Left lobe of liver (tissue), 2 donors: ENCODE data around the gene RCAN1. TPM values are rescaled to one million over a fixed set of nuclear protein-coding genes. Genes with fewer than 3 reads are reported as not detected.
"Not testable (repeated sequence)": the region's sequence is repeated elsewhere in the genome, so short reads cannot be mapped to it uniquely, and the experiment has no call there.

Source experiments
- ATAC-seq: fragments of 200-7000 bp; cut with Tn5 transposase; one replicate; pipeline ENCODE4 v1.9.1; 2020; ENCODE audit warnings: mild to moderate bottlenecking, moderate library complexity
- DNase-seq: peaks from one replicate; pipeline ENCODE4 v3.0.0-alpha.2; 2020; ENCODE audit warnings: low spot score
- total RNA-seq: library from RNA; stranded (reverse); gene quantifications from one replicate; pipeline ENCODE4 v1.2.1, GENCODE V29; 2021
- donor health status: DM: no; HTN: no; CAD: no; lungs with moderate emphysema.
- donor health status: DM: no; HTN: yes; CAD: no.

Gene RCAN1
- total RNA-seq, 1 donor from 2014 or later, result 32.6 TPM

DNA sequence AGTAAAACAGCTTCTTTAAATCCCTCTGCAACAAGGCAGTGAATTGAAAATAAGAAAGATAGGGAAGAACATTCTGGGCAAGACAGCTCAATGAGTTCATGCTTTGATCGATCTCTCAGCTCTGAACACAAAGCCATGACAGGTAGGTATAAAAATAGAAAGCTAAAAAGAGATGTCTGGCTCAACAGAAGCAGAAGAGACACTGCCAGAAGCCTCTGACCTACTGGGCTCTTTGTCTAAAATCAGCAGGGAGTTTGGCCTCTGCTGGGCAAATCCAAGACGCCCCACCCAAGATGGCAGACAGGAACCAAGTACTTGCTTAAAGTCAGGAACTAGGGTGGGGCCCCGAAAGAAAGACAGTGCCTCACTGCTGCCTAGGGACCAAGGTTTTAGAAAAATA lies 147.6 kb downstream of the RCAN1 start:
- not testable (repeated sequence) for DNase-seq, ATAC-seq

Other genes with a start within 250 kb of the RCAN1 start
- 2.3 TPM for gene SMIM11, start 239.6 kb downstream of the RCAN1 start, total RNA-seq
- not detected for gene SMIM34, start 191.2 kb downstream of the RCAN1 start, total RNA-seq
- 2.0 TPM for gene KCNE1, start 102.9 kb downstream of the RCAN1 start, total RNA-seq
- gene CLIC6, start 53.9 kb upstream of the RCAN1 start, total RNA-seq, result 0.45 TPM